ENCODE measurements around the gene CASP2. TPM values are rescaled to one million over a fixed set of nuclear protein-coding genes. Genes with fewer than 3 reads are reported as not detected.
"Not testable (repeated sequence)": the region's sequence is repeated elsewhere in the genome, so short reads cannot be mapped to it uniquely, and the experiment has no call there.

CASP2 gene
- polyA plus RNA-seq, 2 of the 4 experiments (the other 2 are of a cell fraction) = 17.7 to 26.0 TPM

GRCh38 chr7:143287339-143287934 is 714 bp upstream of the CASP2 start:
- DNase-seq (ENCODE audit: low read depth in 1 of 2, low spot score in 1 of 2) = no peak
- no peak for FAIRE-seq
- peak overlapping the region; percentile 91; the same call in 1 of the 3 replicates for H3K4me3 ChIP-seq
- ChIA-PET POLR2A (interaction anchor here (0.8 to 1.4 kb wide), 8 partner anchors 8 to 93 kb away, joined by 3 to 19 read pairs (median 4); partner anchors contain the start of gene GSTK1), CTCF (interaction anchor here (0.6 to 2.3 kb wide), 8 partner anchors 10 to 62 kb away, joined by 3 to 7 read pairs (median 3); no protein-coding TSS in a partner anchor)
- no peaks in the 10 kb centered on the region for H3K9me3 ChIP-seq
- no peak for TF ChIP-seq CHD2 (IDR thresholded peaks at IDR 0.05; ENCODE audit: low read length, partially characterized antibody)
- TF ChIP-seq TP53 (CRISPR knock-in tag; IDR thresholded peaks at IDR 0.05) = no peak
- TF ChIP-seq CBX8 (IDR thresholded peaks at IDR 0.05) = no peak
- no peak for TF ChIP-seq ATOH8 (CRISPR knock-in tag; IDR thresholded peaks at IDR 0.05; ENCODE audit: low read depth)
- no peak for TF ChIP-seq MAZ (IDR thresholded peaks at IDR 0.05; ENCODE audit: borderline replicate concordance, low read depth, low read length)
- TF ChIP-seq JUN (IDR thresholded peaks at IDR 0.05) = no peak
- TF ChIP-seq HEYL (CRISPR knock-in tag; IDR thresholded peaks at IDR 0.05) = no peak
- no peak for TF ChIP-seq MAFK (IDR thresholded peaks at IDR 0.05; ENCODE audit: partially characterized antibody)
- H3K4me2 ChIP-seq = peak overlapping the region; percentile 65
- peak overlapping the region; percentile 48 to 99 for H3K27ac ChIP-seq
- H3K4me1 ChIP-seq = peaks cover 34% of the 10 kb centered on the region
- no peak for ATAC-seq
- WGBS (ENCODE audit: missing lambda C conversion rate) = 91% methylated on average over 17 of the region's 17 CpGs

- TF ChIP-seq NFE2L2 (conservative IDR thresholded peaks at IDR 0.05; ENCODE audit: low read length) (no peak), RNF2 (IDR thresholded peaks at IDR 0.05; ENCODE audit: borderline replicate concordance, low read depth) (no peak), POLR2AphosphoS2 (conservative IDR thresholded peaks at IDR 0.05; ENCODE audit: low read length) (no peak), TP53 (CRISPR knock-in tag; IDR thresholded peaks at IDR 0.05) (no peak), RARB (CRISPR knock-in tag; IDR thresholded peaks at IDR 0.05) (no peak)
- FAIRE-seq = no peak
- peak in 1 of 2 experiments; percentile 23 for DNase-seq (ENCODE audit: low read depth in 1 of 2, low spot score in 1 of 2)
- peak overlapping the region; percentile 91 for H3K4me3 ChIP-seq
- CTCF ChIA-PET = interaction anchor here (1.2 to 2.3 kb wide), 2 partner anchors 11 to 12 kb away, joined by 3 to 5 read pairs; no protein-coding TSS in a partner anchor
- H3K27ac ChIP-seq = peak overlapping the region; percentile 96 to 99
- POLR2A ChIA-PET = interaction anchor here (1.2 kb wide), 5 partner anchors 9 to 26 kb away, joined by 3 to 19 read pairs (median 6); partner anchors contain the start of gene GSTK1
- 4% methylated on average over 11 of the region's 11 CpGs for WGBS (ENCODE audit: missing lambda C conversion rate)
- ATAC-seq = 0 out of 6 replicates have a peak, but pooled peaks of 1 of the 2 experiments have one; percentile 2
- no peaks in the 10 kb centered on the region for H3K9me3 ChIP-seq
- peak overlapping the region; percentile 88 for H3K4me2 ChIP-seq
- H3K4me1 ChIP-seq = peaks cover 34% of the 10 kb centered on the region
Observed at GRCh38 chr7:143288836-143289235, 685 bp downstream of the CASP2 start.

- Histone ChIP-seq H3K4me3 (peak overlapping the region; percentile 91), H3K4me1 (peaks cover 34% of the 10 kb centered on the region), H3K9me3 (no peaks in the 10 kb centered on the region), H3K27ac (peak overlapping the region; percentile 96 to 99; a peak in 5 of 6 replicates), H3K4me2 (peak overlapping the region; percentile 88)
- ChIA-PET POLR2A (interaction anchor here (0.9 kb wide), 1 partner anchor 26 kb away, joined by 3 read pairs; the partner anchor contains the start of gene GSTK1), CTCF (interaction anchor here (1.4 to 2.6 kb wide), 3 partner anchors 10 to 90 kb away, joined by 3 to 8 read pairs (median 6); no protein-coding TSS in a partner anchor)
- WGBS (ENCODE audit: missing lambda C conversion rate) = 36% methylated on average over 6 of the region's 6 CpGs
- no peak for FAIRE-seq
- no peak for ATAC-seq
- DNase-seq (ENCODE audit: low read depth in 1 of 2, low spot score in 1 of 2) = no peak
- TF ChIP-seq ZFP36 (IDR thresholded peaks at IDR 0.05; ENCODE audit: borderline replicate concordance, partially characterized antibody) = no peak
- no peak for TF ChIP-seq ESRRA (IDR thresholded peaks at IDR 0.05; ENCODE audit: borderline replicate concordance, low read length)
Observed at GRCh38 chr7:143289421-143289820, 1.3 kb downstream of the CASP2 start.

DNA sequence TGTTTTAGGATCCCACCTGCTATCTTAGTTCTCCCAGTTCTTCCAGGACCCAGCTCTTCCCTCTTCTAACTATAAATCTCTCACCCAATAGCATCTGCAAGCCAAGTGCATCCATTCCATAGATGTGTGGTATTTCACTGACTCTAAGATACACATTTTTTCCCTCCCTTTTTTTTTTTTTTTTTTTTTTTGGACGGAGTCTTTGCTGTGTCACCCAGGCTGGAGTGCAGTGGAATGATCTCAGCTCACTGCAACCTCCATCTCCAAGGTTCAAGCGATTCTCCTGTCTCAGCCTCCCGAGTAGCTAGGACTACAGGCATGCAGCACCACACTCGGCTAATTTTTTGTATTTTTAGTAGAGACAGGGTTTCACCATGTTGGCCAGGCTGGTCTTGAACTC is 1.7 kb downstream of the CASP2 start:
- DNase-seq (ENCODE audit: low read depth in 1 of 2, low spot score in 1 of 2); FAIRE-seq; H3K9me3 ChIP-seq; ATAC-seq: not testable (repeated sequence)
- ChIA-PET CTCF (interaction anchor here (1.4 to 2.6 kb wide), 3 partner anchors 10 to 90 kb away, joined by 3 to 8 read pairs (median 6); no protein-coding TSS in a partner anchor), POLR2A (interaction anchor here (0.9 kb wide), 1 partner anchor 27 kb away, joined by 3 read pairs; the partner anchor contains the start of gene GSTK1)
- WGBS (ENCODE audit: missing lambda C conversion rate) = 42% methylated on average over 4 of the region's 4 CpGs
- Histone ChIP-seq H3K4me3 (peak overlapping the region; percentile 91; the same call in 2 of the 3 replicates), H3K27ac (peak overlapping the region in 1 of 2 experiments; percentile 96; a peak in 1 of 6 replicates), H3K4me1 (peaks cover 33% of the 10 kb centered on the region), H3K4me2 (peak overlapping the region; percentile 88)

All from A549 (cell line).